Neural progenitor cell (in vitro differentiated cells): Measurements from ENCODE around the gene FPGT.

Source experiments
- EZH2 ChIP-seq: fragments of 200-600 bp; sonication (generic); IDR thresholded peaks from 2 replicates; pipeline ENCODE4 v1.6.1; 2017; ENCODE audit warnings: antibody characterized with exemption, mild to moderate bottlenecking, moderate library complexity
- EZH2phosphoT487 ChIP-seq: fragments of 200-600 bp; sonication (generic); IDR thresholded peaks from 2 replicates; pipeline ENCODE4 v1.6.1; 2017; ENCODE audit warnings: antibody characterized with exemption
- TF ChIP-seq, protein P1 (sequence below): fragments of 200-600 bp; sonication (generic); IDR thresholded peaks from 2 replicates; pipeline ENCODE4 v1.5.1; 2017; ENCODE audit warnings: antibody characterized with exemption, mild to moderate bottlenecking

- TF ChIP-seq, protein P1, sequence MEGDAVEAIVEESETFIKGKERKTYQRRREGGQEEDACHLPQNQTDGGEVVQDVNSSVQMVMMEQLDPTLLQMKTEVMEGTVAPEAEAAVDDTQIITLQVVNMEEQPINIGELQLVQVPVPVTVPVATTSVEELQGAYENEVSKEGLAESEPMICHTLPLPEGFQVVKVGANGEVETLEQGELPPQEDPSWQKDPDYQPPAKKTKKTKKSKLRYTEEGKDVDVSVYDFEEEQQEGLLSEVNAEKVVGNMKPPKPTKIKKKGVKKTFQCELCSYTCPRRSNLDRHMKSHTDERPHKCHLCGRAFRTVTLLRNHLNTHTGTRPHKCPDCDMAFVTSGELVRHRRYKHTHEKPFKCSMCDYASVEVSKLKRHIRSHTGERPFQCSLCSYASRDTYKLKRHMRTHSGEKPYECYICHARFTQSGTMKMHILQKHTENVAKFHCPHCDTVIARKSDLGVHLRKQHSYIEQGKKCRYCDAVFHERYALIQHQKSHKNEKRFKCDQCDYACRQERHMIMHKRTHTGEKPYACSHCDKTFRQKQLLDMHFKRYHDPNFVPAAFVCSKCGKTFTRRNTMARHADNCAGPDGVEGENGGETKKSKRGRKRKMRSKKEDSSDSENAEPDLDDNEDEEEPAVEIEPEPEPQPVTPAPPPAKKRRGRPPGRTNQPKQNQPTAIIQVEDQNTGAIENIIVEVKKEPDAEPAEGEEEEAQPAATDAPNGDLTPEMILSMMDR, result no peak
- TF ChIP-seq EZH2phosphoT487 (no peak), EZH2 (no peak)
Observed at GRCh38 chr1:74237035-74237434, 39.0 kb downstream of the FPGT start.
